Measurements from ENCODE around the gene NBDY.
A peak's percentile ranks its signal among the peaks of the same experiment; 100 is the strongest.
"Not testable (repeated sequence)": the region's sequence is repeated elsewhere in the genome, so short reads cannot be mapped to it uniquely, and the experiment has no call there.

Gene NBDY

GRCh38 chrX:56761167-56761566 lies 32.1 kb downstream of the NBDY start:
- H3K4me3 Mint-ChIP-seq = no peak overlapping the region
- H3K27ac Mint-ChIP-seq = peak overlapping the region; percentile 99
- no peaks in the 10 kb centered on the region for H3K9me3 Mint-ChIP-seq
- H3K27me3 Mint-ChIP-seq = no peaks in the 10 kb centered on the region
- H3K36me3 Mint-ChIP-seq = no peaks in the 10 kb centered on the region
- peaks cover 55% of the 10 kb centered on the region for H3K4me1 Mint-ChIP-seq

- Mint-ChIP-seq H3K27me3 (no peaks in the 10 kb centered on the region), H3K9me3 (no peaks in the 10 kb centered on the region), H3K27ac (peak overlapping the region; percentile 99), H3K36me3 (no peaks in the 10 kb centered on the region), H3K4me1 (peaks cover 54% of the 10 kb centered on the region), H3K4me3 (peak overlapping the region; percentile 79)
Measured at GRCh38 chrX:56762220-56762619, 33.2 kb downstream of the NBDY start.

DNA sequence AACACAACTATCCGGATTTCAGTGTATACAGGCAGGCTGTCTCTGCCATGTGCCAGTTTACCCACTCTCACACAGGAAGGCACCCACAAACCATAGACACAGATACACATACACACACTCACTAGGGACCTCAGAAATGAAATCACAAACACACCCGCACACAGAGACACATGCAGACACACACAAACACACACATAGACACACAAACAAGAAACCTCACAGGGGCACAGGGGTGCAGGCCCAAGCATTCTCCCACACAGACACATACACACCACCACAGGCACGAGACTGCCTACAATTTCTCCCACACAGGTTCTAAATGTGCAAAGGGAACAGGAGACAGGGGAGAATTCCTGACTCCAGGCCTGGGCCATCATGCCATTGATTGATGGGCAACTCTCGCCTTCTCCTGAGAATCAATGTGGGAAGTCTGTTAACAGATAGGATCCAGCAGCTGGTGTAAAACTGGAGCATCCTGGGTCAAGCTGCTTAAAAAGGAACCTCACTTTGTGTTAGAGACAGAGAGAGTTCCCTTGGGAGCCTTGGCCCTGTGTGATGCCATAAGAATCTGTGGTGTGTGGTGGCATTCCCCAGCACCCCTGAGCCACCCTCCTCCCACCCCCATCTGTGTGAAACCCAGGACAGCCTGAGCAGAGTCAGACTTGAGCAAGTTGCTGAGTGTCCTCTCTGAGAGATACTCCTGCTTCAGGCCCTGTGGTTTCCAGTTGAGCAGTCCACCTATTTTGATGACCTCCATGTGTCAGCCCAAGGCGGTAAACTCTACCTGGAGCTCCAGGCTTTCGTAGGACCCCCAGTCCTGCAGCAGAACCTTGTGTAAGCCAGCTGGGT lies 33.9 kb downstream of the NBDY start:
- Mint-ChIP-seq H3K36me3 (no peaks in the 10 kb centered on the region), H3K27me3 (no peaks in the 10 kb centered on the region), H3K4me1 (peaks cover 54% of the 10 kb centered on the region), H3K9me3 (no peaks in the 10 kb centered on the region), H3K4me3 (peak overlapping the region; percentile 79), H3K27ac (peak overlapping the region; percentile 99)

- H3K9me3 Mint-ChIP-seq = no peaks in the 10 kb centered on the region
- no peaks in the 10 kb centered on the region for H3K36me3 Mint-ChIP-seq
- H3K27me3 Mint-ChIP-seq = no peaks in the 10 kb centered on the region
- H3K4me3 Mint-ChIP-seq = no peak overlapping the region
- peaks cover 54% of the 10 kb centered on the region for H3K4me1 Mint-ChIP-seq
- peak overlapping the region; percentile 99 for H3K27ac Mint-ChIP-seq
Measured at GRCh38 chrX:56763556-56764152, 34.6 kb downstream of the NBDY start.

DNA sequence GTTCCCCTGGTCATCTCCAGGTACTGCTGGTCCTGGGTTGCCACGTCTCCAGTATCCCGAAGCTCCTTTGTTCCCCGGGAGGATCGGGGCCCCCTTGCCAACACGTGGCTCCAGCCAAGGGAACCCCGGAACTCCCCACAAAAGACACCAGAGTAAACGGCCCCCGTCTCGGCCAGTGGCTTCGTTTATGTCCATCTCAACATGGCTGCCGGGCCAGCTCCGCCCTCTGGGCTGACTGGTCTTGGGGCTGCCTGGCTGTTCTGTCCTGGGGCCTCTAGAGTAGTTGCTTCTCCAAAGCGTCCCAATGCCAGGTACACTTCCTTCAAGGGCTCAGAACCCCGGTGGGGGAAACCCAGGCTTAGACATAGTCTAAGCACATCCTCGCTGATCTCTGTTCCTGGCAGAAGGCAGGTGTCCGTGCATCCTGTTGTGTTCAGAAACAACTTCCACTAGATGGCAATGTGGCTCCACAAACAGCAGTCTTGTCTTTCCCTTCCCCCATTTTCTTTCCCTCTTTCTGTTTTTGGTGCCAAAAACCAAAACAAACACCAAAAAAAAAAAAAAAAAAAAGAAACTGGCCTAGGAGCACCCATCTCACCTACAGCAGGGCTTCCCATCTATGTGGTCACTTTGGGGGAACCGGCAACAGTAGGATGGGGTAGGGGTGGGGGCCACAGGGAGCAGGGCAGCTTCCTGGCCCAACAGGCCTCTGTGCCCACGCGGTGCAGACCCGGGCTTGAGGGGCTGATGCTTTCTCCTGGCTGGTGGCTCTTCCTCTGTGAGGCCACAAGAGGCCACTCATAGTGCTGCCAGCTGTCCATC lies 35.3 kb downstream of the NBDY start:
- peak overlapping the region; percentile 98 for H3K27ac Mint-ChIP-seq
- H3K4me3 Mint-ChIP-seq = peak overlapping the region; percentile 87
- H3K27me3 Mint-ChIP-seq = no peaks in the 10 kb centered on the region
- no peaks in the 10 kb centered on the region for H3K9me3 Mint-ChIP-seq
- H3K36me3 Mint-ChIP-seq = no peaks in the 10 kb centered on the region
- peaks cover 54% of the 10 kb centered on the region for H3K4me1 Mint-ChIP-seq

GRCh38 chrX:56764975-56765791 lies 36.1 kb downstream of the NBDY start:
- Mint-ChIP-seq H3K36me3 (no peaks in the 10 kb centered on the region), H3K4me3 (peak overlapping the region; percentile 87), H3K9me3 (no peaks in the 10 kb centered on the region), H3K4me1 (peaks cover 54% of the 10 kb centered on the region), H3K27ac (peak overlapping the region; percentile 98), H3K27me3 (no peaks in the 10 kb centered on the region)

DNA sequence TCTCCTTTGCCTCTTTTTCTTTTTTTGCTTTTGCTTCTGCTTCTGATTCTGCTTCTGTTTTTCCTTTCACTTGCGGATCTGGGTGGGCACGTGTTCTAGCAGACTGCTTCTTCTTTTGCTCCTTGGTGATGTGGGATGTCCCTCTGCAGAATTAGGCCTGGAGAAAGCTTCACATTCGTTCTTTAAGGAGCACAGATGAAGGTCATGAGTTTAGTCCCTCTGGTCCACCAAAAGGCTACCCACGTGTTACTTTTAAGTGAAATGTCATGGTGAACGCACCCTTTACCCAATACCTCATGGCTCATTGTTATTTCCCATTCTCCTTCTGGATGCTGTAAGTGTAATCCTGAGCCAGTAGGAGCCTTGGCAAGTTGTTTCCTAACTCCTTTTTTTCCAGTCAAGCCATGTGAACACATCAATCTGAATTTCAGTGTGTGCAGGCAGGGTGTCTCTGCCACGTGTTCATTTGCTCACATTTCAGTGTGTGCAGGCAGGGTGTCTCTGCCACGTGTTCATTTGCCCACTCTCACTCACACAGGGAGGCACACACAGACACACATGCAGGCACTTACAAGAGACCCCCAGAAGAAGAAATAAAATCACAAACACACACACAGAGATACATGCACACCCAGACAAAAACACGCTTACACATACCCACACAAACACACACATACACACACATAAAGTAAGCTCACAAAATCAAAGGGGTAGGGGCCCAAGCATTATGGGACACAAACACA lies 36.9 kb downstream of the NBDY start:
- Mint-ChIP-seq H3K27me3 (no peaks in the 10 kb centered on the region), H3K4me3 (peak overlapping the region; percentile 87), H3K9me3 (no peaks in the 10 kb centered on the region), H3K4me1 (peaks cover 54% of the 10 kb centered on the region), H3K27ac (peak overlapping the region; percentile 98), H3K36me3 (no peaks in the 10 kb centered on the region)

DNA sequence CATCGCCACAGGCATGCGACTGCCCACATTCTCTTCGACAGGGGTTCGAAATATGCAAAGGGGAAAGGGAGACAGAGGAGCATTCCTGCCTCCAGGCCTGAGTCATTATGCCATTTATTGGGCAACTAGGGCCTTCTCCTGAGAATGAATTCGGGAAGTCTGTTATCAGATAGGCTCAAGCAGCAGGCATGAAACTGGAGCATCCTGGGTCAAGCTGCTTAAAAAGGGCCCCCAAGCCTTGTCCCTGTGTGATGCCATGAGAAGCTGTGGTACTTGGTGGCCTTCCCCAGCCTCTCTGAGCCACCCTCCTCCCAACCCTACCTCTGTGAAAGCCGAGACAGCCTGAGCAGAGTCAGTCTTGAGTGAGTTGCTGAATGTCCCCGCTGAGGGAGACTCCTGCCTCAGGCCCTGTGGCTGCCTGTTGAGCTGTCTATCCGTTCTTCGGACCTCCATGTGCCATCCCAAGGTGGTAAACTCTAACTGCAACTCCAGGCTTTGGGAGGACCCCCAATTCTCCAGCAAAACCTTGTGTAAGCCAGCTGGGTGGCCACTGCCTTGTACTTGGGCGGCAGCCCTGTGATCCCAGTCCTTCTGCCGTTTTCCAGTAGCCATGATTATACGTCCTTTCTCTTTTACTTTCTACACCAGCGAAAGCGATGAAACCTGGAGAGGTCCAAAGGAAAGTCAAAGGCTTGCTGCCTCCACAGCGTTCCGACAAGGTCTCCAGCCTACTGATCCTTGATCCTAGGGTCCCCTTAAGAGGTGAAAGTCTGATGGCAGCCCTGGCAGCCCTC lies 37.7 kb downstream of the NBDY start:
- H3K27ac Mint-ChIP-seq = peak overlapping the region; percentile 98
- H3K4me1 Mint-ChIP-seq = peaks cover 46% of the 10 kb centered on the region

GRCh38 chrX:56767348-56768119 lies 38.5 kb downstream of the NBDY start:
- H3K27ac Mint-ChIP-seq, H3K36me3 Mint-ChIP-seq, H3K27me3 Mint-ChIP-seq, H3K9me3 Mint-ChIP-seq, H3K4me3 Mint-ChIP-seq: not testable (repeated sequence)
- H3K4me1 Mint-ChIP-seq = peaks cover 38% of the 10 kb centered on the region

More for the DNA sequence above, 37.7 kb downstream of the NBDY start:
- no peaks in the 10 kb centered on the region for H3K9me3 Mint-ChIP-seq
- peak overlapping the region; percentile 55 for H3K4me3 Mint-ChIP-seq
- no peaks in the 10 kb centered on the region for H3K36me3 Mint-ChIP-seq
- no peaks in the 10 kb centered on the region for H3K27me3 Mint-ChIP-seq

DNA sequence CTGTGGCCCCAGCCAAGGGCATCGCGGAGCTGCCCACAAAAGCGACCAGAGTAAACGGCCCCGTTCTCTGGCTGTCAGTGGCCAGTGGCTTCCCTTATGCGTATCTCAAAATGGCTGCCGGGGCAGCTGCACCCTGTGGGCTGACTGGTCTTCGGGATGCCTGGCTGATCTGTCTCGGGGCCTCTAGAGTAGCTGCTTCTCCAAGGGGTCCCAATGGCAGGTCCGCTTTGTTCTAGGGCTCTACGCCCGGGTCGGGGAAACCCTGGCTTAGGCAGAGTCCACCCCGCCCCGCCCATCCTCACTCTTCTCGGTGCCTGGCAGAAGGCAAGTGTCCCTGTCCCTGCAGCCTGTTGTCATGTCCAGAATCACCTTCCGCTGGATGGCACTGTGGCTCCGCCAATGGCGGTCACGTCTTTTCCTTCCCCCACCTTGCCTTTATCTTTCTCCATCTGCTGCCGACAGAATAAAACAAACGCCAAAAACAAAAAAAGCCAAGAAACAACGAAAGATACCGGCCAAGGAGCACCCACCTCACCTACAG lies 39.1 kb downstream of the NBDY start:
- H3K4me1 Mint-ChIP-seq = peaks cover 32% of the 10 kb centered on the region
- not testable (repeated sequence) for H3K4me3 Mint-ChIP-seq, H3K27ac Mint-ChIP-seq, H3K36me3 Mint-ChIP-seq, H3K27me3 Mint-ChIP-seq, H3K9me3 Mint-ChIP-seq

DNA sequence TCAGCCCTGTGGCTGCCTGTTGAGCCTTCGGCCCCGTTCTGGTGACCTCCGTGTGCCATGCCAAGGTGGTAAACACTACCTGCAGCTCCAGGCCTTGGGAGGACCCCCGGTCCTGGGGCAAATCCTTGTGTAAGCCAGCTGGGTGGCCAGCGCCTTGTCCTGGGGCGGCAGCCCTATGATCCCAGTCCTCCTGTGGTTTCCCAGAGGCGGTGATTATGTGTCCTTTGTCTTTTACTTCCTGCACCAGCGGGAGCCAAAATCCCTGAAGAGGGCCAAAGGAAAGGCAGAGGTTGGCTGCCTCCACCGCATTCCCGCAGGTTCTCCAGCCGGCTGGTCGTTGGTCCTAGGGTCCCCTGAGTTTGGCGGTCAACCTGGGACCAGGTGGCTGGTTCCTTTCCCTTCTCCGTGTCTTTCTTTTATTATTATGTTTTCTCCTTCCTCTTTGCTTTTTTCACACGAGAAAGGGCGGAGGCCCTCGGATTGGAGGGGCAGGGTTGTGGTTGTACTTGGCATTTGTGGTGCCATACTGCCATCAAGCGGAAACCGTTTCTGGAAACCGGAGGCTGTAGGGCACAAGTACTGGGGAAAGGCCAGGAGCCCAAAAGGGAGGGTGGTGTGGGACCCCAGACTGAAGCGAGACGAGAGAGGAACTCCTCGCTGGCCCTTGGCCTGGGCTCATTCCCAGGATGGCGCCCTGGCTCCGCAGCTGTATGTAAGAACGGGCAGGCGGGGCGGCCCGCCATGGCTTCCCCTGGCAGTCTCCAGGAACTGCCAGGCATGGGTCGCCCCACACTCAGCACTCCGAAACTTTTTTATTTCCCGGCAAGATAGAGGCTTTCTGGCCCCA lies 43.9 kb downstream of the NBDY start:
- not testable (repeated sequence) for H3K36me3 Mint-ChIP-seq, H3K4me1 Mint-ChIP-seq, H3K9me3 Mint-ChIP-seq, H3K4me3 Mint-ChIP-seq, H3K27ac Mint-ChIP-seq, H3K27me3 Mint-ChIP-seq

DNA sequence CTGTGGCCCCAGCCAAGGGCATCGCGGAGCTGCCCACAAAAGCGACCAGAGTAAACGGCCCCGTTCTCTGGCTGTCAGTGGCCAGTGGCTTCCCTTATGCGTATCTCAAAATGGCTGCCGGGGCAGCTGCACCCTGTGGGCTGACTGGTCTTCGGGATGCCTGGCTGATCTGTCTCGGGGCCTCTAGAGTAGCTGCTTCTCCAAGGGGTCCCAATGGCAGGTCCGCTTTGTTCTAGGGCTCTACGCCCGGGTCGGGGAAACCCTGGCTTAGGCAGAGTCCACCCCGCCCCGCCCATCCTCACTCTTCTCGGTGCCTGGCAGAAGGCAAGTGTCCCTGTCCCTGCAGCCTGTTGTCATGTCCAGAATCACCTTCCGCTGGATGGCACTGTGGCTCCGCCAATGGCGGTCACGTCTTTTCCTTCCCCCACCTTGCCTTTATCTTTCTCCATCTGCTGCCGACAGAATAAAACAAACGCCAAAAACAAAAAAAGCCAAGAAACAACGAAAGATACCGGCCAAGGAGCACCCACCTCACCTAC lies 44.5 kb downstream of the NBDY start:
- not testable (repeated sequence) for H3K27ac Mint-ChIP-seq, H3K36me3 Mint-ChIP-seq, H3K4me3 Mint-ChIP-seq, H3K9me3 Mint-ChIP-seq, H3K4me1 Mint-ChIP-seq, H3K27me3 Mint-ChIP-seq

All from activated naive CD4-positive, alpha-beta T cell treated with anti-CD3 and anti-CD28 coated beads, Interleukin-2, amount 50 U/mL, for 24 hours (primary cell).